HG02884 (cell line): ENCODE measurements around the gene SMIM33.
"Not testable (repeated sequence)": the region's sequence is repeated elsewhere in the genome, so short reads cannot be mapped to it uniquely, and the experiment has no call there.

ENCODE experiments used
- ATAC-seq: cut with Tn5 transposase; IDR thresholded peaks from one replicate; pipeline ENCODE4 v1.9.1; 2021; ENCODE audit warnings: mild to moderate bottlenecking, moderate library complexity; ENCODE audit not compliant: unreplicated experiment

The SMIM33 gene

GRCh38 chr5:139456776-139457175 is 14.0 kb upstream of the SMIM33 start:
- ATAC-seq: no peak

GRCh38 chr5:139457241-139457640 is 13.6 kb upstream of the SMIM33 start:
- no peak for ATAC-seq

GRCh38 chr5:139457653-139458306 is 13.0 kb upstream of the SMIM33 start:
- no peak for ATAC-seq

- no peak for ATAC-seq
Observed at GRCh38 chr5:139458580-139459407, 12.0 kb upstream of the SMIM33 start.

- no peak for ATAC-seq
Observed at GRCh38 chr5:139459451-139459934, 11.3 kb upstream of the SMIM33 start.

- no peak for ATAC-seq
Observed at GRCh38 chr5:139460455-139460854, 10.3 kb upstream of the SMIM33 start.

GRCh38 chr5:139461176-139461575 is 9.6 kb upstream of the SMIM33 start:
- no peak for ATAC-seq

GRCh38 chr5:139461698-139462097 is 9.1 kb upstream of the SMIM33 start:
- ATAC-seq: no peak

GRCh38 chr5:139462586-139463276 is 8.1 kb upstream of the SMIM33 start, which contains the start of gene ECSCR:
Gene ECSCR, minus strand, starts transcription at chr5:139462743. Its CDS starts 73 bp downstream, at chr5:139462670.
- ATAC-seq: no peak

- ATAC-seq: no peak
Observed at GRCh38 chr5:139468421-139468931, 2.3 kb upstream of the SMIM33 start.

- no peak for ATAC-seq
Observed at GRCh38 chr5:139472386-139473030, 1.7 kb downstream of the SMIM33 start.

GRCh38 chr5:139473105-139473504 is 2.3 kb downstream of the SMIM33 start:
- no peak for ATAC-seq

- no peak for ATAC-seq
Observed at GRCh38 chr5:139473565-139473964, 2.8 kb downstream of the SMIM33 start.

- no peak for ATAC-seq
Observed at GRCh38 chr5:139474890-139475791, 4.3 kb downstream of the SMIM33 start.

GRCh38 chr5:139475865-139476617 is 5.2 kb downstream of the SMIM33 start:
- no peak for ATAC-seq

GRCh38 chr5:139478657-139479423 is 8.0 kb downstream of the SMIM33 start:
- ATAC-seq: not testable (repeated sequence)

GRCh38 chr5:139479729-139480128 is 8.9 kb downstream of the SMIM33 start:
- not testable (repeated sequence) for ATAC-seq

- no peak for ATAC-seq
Observed at GRCh38 chr5:139481122-139481533, 10.3 kb downstream of the SMIM33 start.
